ENCODE data around the gene SLC25A21.

- TF ChIP-seq CTCF (IDR thresholded peaks at IDR 0.05), result no peak
- no peak for TF ChIP-seq POLR2AphosphoS5 (IDR thresholded peaks at IDR 0.05; ENCODE audit: low read depth, low read length)
- no peak for TF ChIP-seq REST (IDR thresholded peaks at IDR 0.05; ENCODE audit: insufficient read depth in 1 of 2, low read depth in 2 of 2, low read length in 1 of 2)
- TF ChIP-seq TCF7L2 (IDR thresholded peaks at IDR 0.05; ENCODE audit: low read depth, low read length), result no peak
- TF ChIP-seq SIN3A (IDR thresholded peaks at IDR 0.05; ENCODE audit: borderline replicate concordance, insufficient read depth, low read depth, low read length), result no peak
Observed at GRCh38 chr14:37060496-37061260, 111.7 kb downstream of the SLC25A21 start.
